Measurements from ENCODE around the gene SSC4D.

DNA sequence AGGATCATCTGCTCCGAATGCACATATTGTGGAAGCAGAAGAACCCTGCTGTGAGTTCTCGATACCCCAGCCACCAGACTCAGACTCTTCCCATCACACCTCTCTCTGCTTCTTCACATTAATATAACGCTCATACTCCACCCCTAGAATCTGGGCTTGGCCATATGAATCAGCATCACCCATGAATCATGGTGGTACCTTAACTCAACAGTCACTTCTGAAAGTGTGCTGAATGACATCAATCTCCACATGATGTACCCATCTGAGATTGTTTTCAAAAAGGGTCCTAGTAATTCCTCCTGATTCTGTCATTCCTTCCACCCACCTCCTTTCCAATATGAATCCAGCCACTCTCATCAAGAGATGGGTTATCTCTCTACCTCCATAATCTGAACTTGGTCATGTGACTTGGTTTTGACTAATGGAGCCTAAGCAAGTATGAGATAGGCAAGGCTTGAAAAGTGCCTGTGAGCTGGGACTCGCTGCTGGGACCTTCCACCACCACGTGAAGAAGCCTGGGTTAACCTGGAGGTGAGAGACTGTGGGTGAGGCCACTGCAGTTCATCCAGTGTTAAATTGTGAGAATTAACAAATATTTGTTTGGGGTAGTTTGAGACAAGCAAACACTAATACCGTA, 66.1 kb downstream of the SSC4D start:
- TF ChIP-seq POLR2A (IDR thresholded peaks at IDR 0.05; ENCODE audit: control extremely low read depth in 1 of 2, low read depth in 2 of 2, low read length in 2 of 2) (0 out of 3 replicates have a peak, but pooled peaks of 1 of the 2 experiments have one; percentile 6), SIN3A (conservative IDR thresholded peaks at IDR 0.05 in 1 of 2, IDR thresholded peaks at IDR 0.05 in 1 of 2; ENCODE audit: low read depth in 1 of 2, low read length in 2 of 2) (no peak), TCF12 (IDR thresholded peaks at IDR 0.05; ENCODE audit: low read depth, low read length) (no peak), POLR2AphosphoS5 (IDR thresholded peaks at IDR 0.05; ENCODE audit: low read depth, low read length) (no peak), CEBPB (IDR thresholded peaks at IDR 0.05; ENCODE audit: low read depth, low read length) (no peak)
- TF ChIP-seq, protein P1, sequence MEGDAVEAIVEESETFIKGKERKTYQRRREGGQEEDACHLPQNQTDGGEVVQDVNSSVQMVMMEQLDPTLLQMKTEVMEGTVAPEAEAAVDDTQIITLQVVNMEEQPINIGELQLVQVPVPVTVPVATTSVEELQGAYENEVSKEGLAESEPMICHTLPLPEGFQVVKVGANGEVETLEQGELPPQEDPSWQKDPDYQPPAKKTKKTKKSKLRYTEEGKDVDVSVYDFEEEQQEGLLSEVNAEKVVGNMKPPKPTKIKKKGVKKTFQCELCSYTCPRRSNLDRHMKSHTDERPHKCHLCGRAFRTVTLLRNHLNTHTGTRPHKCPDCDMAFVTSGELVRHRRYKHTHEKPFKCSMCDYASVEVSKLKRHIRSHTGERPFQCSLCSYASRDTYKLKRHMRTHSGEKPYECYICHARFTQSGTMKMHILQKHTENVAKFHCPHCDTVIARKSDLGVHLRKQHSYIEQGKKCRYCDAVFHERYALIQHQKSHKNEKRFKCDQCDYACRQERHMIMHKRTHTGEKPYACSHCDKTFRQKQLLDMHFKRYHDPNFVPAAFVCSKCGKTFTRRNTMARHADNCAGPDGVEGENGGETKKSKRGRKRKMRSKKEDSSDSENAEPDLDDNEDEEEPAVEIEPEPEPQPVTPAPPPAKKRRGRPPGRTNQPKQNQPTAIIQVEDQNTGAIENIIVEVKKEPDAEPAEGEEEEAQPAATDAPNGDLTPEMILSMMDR (IDR thresholded peaks at IDR 0.05; ENCODE audit: control extremely low read depth in 1 of 3, insufficient read depth in 1 of 3, low read depth in 1 of 3, low read length in 3 of 3): no peak
